Measurements from ENCODE around the gene EFTUD2. TPM values are rescaled to one million over a fixed set of nuclear protein-coding genes. Genes with fewer than 3 reads are reported as not detected.

Gene EFTUD2
- total and polyA plus RNA-seq, 4 donors: 35.5 to 93.3 (median 73.3) TPM

GRCh38 chr17:44928950-44929720 is 29.9 kb upstream of the EFTUD2 start:
- no peak for TF ChIP-seq CTCF (IDR thresholded peaks at IDR 0.05; ENCODE audit: control extremely low read depth, extremely low read depth)
- H3K9ac ChIP-seq (ENCODE audit: insufficient read depth in 1 of 2, low read length in 2 of 2): no peak overlapping the region
- peaks cover 0 to 14% (median 0%) of the 10 kb centered on the region in 4 donors for H3K36me3 ChIP-seq (ENCODE audit: control insufficient read depth in 4 of 4, insufficient read depth in 4 of 4, low read length in 4 of 4)
- WGBS, 2 donors: 95% methylated on average over 7 of the region's 7 CpGs
- H3K9me3 ChIP-seq (ENCODE audit: control insufficient read depth in 4 of 4, insufficient read depth in 3 of 4, low read length in 3 of 4): no peaks in the 10 kb centered on the region
- DNase-seq (no peak), ATAC-seq (ENCODE audit: insufficient read depth, low FRiP score) (no peak)
- H3K27ac ChIP-seq (ENCODE audit: low read depth in 1 of 2, low read length in 1 of 2): no peak overlapping the region
- H3K27me3 ChIP-seq (ENCODE audit: control insufficient read depth in 3 of 3, insufficient read depth in 3 of 3, low read length in 2 of 3): no peaks in the 10 kb centered on the region
- H3K4me3 ChIP-seq: no peak overlapping the region
- H3K4me1 ChIP-seq (ENCODE audit: control insufficient read depth in 5 of 5, insufficient read depth in 5 of 5, low read length in 5 of 5): peaks cover 0 to 3% (median 0%) of the 10 kb centered on the region in 5 donors

GRCh38 chr17:44928136-44928535 is 28.9 kb upstream of the EFTUD2 start:
- no peak for ATAC-seq (ENCODE audit: insufficient read depth, low FRiP score)
- Histone ChIP-seq H3K36me3 (ENCODE audit: control insufficient read depth in 4 of 4, insufficient read depth in 4 of 4, low read length in 4 of 4) (peaks cover 0 to 14% (median 0%) of the 10 kb centered on the region in 4 donors), H3K27ac (ENCODE audit: low read depth in 1 of 2, low read length in 1 of 2) (no peak overlapping the region), H3K4me1 (ENCODE audit: control insufficient read depth in 5 of 5, insufficient read depth in 5 of 5, low read length in 5 of 5) (peaks cover 0 to 2% (median 0%) of the 10 kb centered on the region in 5 donors), H3K9me3 (ENCODE audit: control insufficient read depth in 4 of 4, insufficient read depth in 3 of 4, low read length in 3 of 4) (no peaks in the 10 kb centered on the region), H3K9ac (ENCODE audit: insufficient read depth in 1 of 2, low read length in 2 of 2) (no peak overlapping the region), H3K4me3 (no peak overlapping the region), H3K27me3 (ENCODE audit: control insufficient read depth in 3 of 3, insufficient read depth in 3 of 3, low read length in 2 of 3) (no peaks in the 10 kb centered on the region)
- DNase-seq: no peak
- 96 to 98% methylated on average over 15 of the region's 15 CpGs for WGBS, 2 donors
- no peak for TF ChIP-seq CTCF (IDR thresholded peaks at IDR 0.05; ENCODE audit: control extremely low read depth, extremely low read depth)

- Histone ChIP-seq H3K36me3 (ENCODE audit: control insufficient read depth in 4 of 4, insufficient read depth in 4 of 4, low read length in 4 of 4) (peaks cover 0 to 14% (median 0%) of the 10 kb centered on the region in 4 donors), H3K9ac (ENCODE audit: insufficient read depth in 1 of 2, low read length in 2 of 2) (no peak overlapping the region), H3K4me1 (ENCODE audit: control insufficient read depth in 5 of 5, insufficient read depth in 5 of 5, low read length in 5 of 5) (peaks cover 0 to 6% (median 0%) of the 10 kb centered on the region in 5 donors), H3K4me3 (no peak overlapping the region), H3K27me3 (ENCODE audit: control insufficient read depth in 3 of 3, insufficient read depth in 3 of 3, low read length in 2 of 3) (peaks cover 0 to 2% (median 0%) of the 10 kb centered on the region in 3 donors), H3K9me3 (ENCODE audit: control insufficient read depth in 4 of 4, insufficient read depth in 3 of 4, low read length in 3 of 4) (no peaks in the 10 kb centered on the region), H3K27ac (ENCODE audit: low read depth in 1 of 2, low read length in 1 of 2) (no peak overlapping the region)
- no peak for ATAC-seq (ENCODE audit: insufficient read depth, low FRiP score)
- no peak for DNase-seq
- WGBS, 2 donors: 97 to 99% methylated on average over 3 of the region's 3 CpGs
- TF ChIP-seq CTCF (IDR thresholded peaks at IDR 0.05; ENCODE audit: control extremely low read depth, extremely low read depth): no peak
Measured at GRCh38 chr17:44927696-44928095, 28.5 kb upstream of the EFTUD2 start.
